ENCODE results near the gene TNFRSF1A. TPM values are rescaled to one million over a fixed set of nuclear protein-coding genes. Genes with fewer than 3 reads are reported as not detected.

Gene TNFRSF1A
- total RNA-seq, 1 experiment from 2014 or later, result 44.1 TPM

- H3K27ac Mint-ChIP-seq, result no peak overlapping the region
- POLR2A ChIA-PET, result interaction anchor here (1.3 kb wide), 1 partner anchor 90 kb away, joined by 5 read pairs; no protein-coding TSS in a partner anchor
Observed at GRCh38 chr12:6285532-6286306, 56.2 kb downstream of the TNFRSF1A start.

GRCh38 chr12:6285063-6285477, 56.8 kb downstream of the TNFRSF1A start:
- Mint-ChIP-seq H3K36me3 (peaks cover 7% of the 10 kb centered on the region), H3K4me3 (no peak overlapping the region), H3K9me3 (peaks cover 7% of the 10 kb centered on the region), H3K27ac (no peak overlapping the region), H3K4me1 (peaks cover 20% of the 10 kb centered on the region), H3K27me3 (ENCODE audit: low read depth) (peaks cover 5% of the 10 kb centered on the region)
- TF ChIP-seq JAZF1 (CRISPR knock-in tag; IDR thresholded peaks at IDR 0.05) (no peak), ZNF232 (CRISPR knock-in tag; IDR thresholded peaks at IDR 0.05) (no peak), CTCF (IDR thresholded peaks at IDR 0.05) (peak; percentile 95), PREB (CRISPR knock-in tag; IDR thresholded peaks at IDR 0.05; ENCODE audit: borderline replicate concordance) (no peak), ATF3 (CRISPR knock-in tag; conservative IDR thresholded peaks at IDR 0.05) (no peak), NR3C1 (CRISPR knock-in tag; conservative IDR thresholded peaks at IDR 0.05; ENCODE audit: low read depth) (no peak), USF2 (CRISPR knock-in tag; IDR thresholded peaks at IDR 0.05) (no peak), ESRRA (CRISPR knock-in tag; IDR thresholded peaks at IDR 0.05; ENCODE audit: borderline replicate concordance) (no peak)
- ChIA-PET POLR2A (interaction anchor here (1.3 kb wide), 1 partner anchor 90 kb away, joined by 5 read pairs; no protein-coding TSS in a partner anchor), CTCF (interaction anchor here (0.6 to 4.8 kb wide), 56 partner anchors 10 to 540 kb away, joined by 3 to 80 read pairs (median 4); partner anchors contain the start of genes CD9 and VAMP1)
- ATAC-seq (peak; percentile 88), DNase-seq (ENCODE audit: low spot score) (peak; percentile 73)

More at GRCh38 chr12:6285532-6286306, 56.2 kb downstream of the TNFRSF1A start:
- ATAC-seq (no peak), DNase-seq (ENCODE audit: low spot score) (no peak)
- Mint-ChIP-seq H3K4me1 (peaks cover 15% of the 10 kb centered on the region), H3K36me3 (peaks cover 7% of the 10 kb centered on the region), H3K4me3 (no peak overlapping the region), H3K27me3 (ENCODE audit: low read depth) (peaks cover 5% of the 10 kb centered on the region; the same call in 1 of the 2 replicates), H3K9me3 (peaks cover 8% of the 10 kb centered on the region)
- CTCF ChIA-PET, result interaction anchor here (1.0 to 4.8 kb wide), 24 partner anchors 12 to 297 kb away, joined by 3 to 80 read pairs (median 6); partner anchors contain the start of gene CD9
- TF ChIP-seq SMAD4 (CRISPR knock-in tag; IDR thresholded peaks at IDR 0.05) (no peak), ZNF121 (CRISPR knock-in tag; IDR thresholded peaks at IDR 0.05) (peak; percentile 70), AFF4 (CRISPR knock-in tag; IDR thresholded peaks at IDR 0.05; ENCODE audit: borderline replicate concordance) (no peak), TEAD4 (CRISPR knock-in tag; IDR thresholded peaks at IDR 0.05) (no peak), GTF2I (CRISPR knock-in tag; conservative IDR thresholded peaks at IDR 0.05) (peak; percentile 77; the same call in 1 of the 2 replicates), ATF6 (CRISPR knock-in tag; IDR thresholded peaks at IDR 0.05) (no peak), ATF2 (CRISPR knock-in tag; IDR thresholded peaks at IDR 0.05; ENCODE audit: borderline replicate concordance, low read depth) (no peak)
